DMS 273 (cell line): ENCODE data around the gene MYL10.

ENCODE experiments used
- DNase-seq: peaks from one replicate; lab custom pipeline; 2025; ENCODE audit not compliant: unreplicated experiment; lab: John Stamatoyannopoulos, UW

MYL10 gene

GRCh38 chr7:101598422-101598985, 30.6 kb downstream of the MYL10 start:
- no peak for DNase-seq

- DNase-seq: no peak
These were observed 31.2 kb downstream of the MYL10 start for GRCh38 chr7:101597941-101598340.

GRCh38 chr7:101596898-101597297, 32.2 kb downstream of the MYL10 start:
- DNase-seq: no peak

GRCh38 chr7:101595766-101596537, 33.1 kb downstream of the MYL10 start:
- DNase-seq: no peak

- no peak for DNase-seq
These were observed 33.9 kb downstream of the MYL10 start for GRCh38 chr7:101595246-101595645.

- DNase-seq: no peak
These were observed 34.3 kb downstream of the MYL10 start for GRCh38 chr7:101594790-101595189.

- no peak for DNase-seq
These were observed 35.5 kb downstream of the MYL10 start for GRCh38 chr7:101593556-101593955.

GRCh38 chr7:101591504-101591903, 37.6 kb downstream of the MYL10 start:
- DNase-seq: no peak

- no peak for DNase-seq
These were observed 38.2 kb downstream of the MYL10 start for GRCh38 chr7:101590663-101591435.

GRCh38 chr7:101589976-101590662, 39.0 kb downstream of the MYL10 start:
- DNase-seq: peak; percentile 52

GRCh38 chr7:101589052-101589451, 40.0 kb downstream of the MYL10 start:
- no peak for DNase-seq

- DNase-seq: no peak
These were observed 40.8 kb downstream of the MYL10 start for GRCh38 chr7:101588131-101588935.

- DNase-seq: no peak
These were observed 42.0 kb downstream of the MYL10 start for GRCh38 chr7:101586906-101587677.

GRCh38 chr7:101586078-101586905, 42.8 kb downstream of the MYL10 start:
- DNase-seq: no peak

GRCh38 chr7:101582971-101583370, 46.1 kb downstream of the MYL10 start:
- DNase-seq: no peak

- DNase-seq: no peak
These were observed 47.2 kb downstream of the MYL10 start for GRCh38 chr7:101581891-101582290.

GRCh38 chr7:101580596-101580995, 48.5 kb downstream of the MYL10 start:
- no peak for DNase-seq

GRCh38 chr7:101578552-101578951, 50.5 kb downstream of the MYL10 start:
- no peak for DNase-seq

- no peak for DNase-seq
These were observed 52.1 kb downstream of the MYL10 start for GRCh38 chr7:101576998-101577397.
